Measurements from ENCODE around the gene ITGA6.

Gene ITGA6

DNA sequence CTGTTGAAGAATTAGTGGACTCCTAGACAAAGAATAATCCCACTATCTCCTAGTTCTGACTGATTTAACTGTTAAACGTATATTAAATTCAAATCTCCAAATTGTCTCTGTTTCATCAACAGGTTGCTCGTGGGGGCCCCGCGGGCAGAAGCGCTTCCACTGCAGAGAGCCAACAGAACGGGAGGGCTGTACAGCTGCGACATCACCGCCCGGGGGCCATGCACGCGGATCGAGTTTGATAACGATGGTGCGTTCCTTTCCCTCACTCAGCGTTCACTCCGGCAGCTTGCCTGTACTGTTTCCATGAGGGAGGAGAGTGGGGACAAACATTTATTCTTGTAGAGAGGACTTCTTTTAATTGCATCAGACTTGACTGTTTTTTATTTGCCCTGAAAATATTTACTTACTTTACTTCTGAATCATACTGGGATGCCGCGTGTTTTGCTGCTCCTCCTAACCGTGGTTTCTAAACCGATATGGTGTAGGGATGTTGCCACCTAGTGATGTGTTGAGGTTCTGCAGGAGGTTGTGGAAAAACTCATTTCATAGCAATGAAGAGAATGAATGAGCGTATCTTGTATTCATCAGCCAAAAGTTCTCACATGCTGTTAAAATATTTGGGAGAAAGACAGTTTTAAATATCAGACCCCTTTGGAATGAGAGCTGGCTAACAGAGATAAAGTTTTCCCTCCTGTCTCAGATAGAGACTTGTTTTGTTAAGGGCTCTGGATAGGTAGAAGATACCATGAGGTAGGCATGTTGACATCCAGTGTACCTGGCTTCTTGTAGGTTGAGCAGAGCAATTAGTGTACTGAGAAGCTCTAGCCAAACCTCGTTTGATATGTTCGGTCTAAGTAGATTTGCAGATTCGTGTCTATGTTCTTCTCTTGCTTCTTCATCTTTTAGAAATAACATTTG is 38.3 kb downstream of the ITGA6 start:
- DNase-seq (ENCODE audit: low spot score): peak; percentile 82

DNA sequence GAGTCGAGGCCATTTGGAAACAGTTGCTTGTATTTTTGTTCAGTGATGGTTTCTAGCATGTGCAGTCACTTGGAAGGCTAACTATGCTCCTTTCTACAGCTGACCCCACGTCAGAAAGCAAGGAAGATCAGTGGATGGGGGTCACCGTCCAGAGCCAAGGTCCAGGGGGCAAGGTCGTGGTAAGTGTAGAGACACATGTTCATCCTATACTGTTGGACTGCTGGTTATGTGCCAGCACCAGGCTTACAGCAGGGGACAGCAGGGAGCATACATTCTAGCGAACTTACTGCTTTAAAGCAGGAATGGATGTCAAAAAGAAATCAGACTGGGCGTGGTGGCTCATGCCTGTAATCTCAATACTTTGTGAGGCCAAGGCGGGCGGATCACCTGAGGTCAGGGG is 40.0 kb downstream of the ITGA6 start:
- no peak for DNase-seq (ENCODE audit: low spot score)

DNA sequence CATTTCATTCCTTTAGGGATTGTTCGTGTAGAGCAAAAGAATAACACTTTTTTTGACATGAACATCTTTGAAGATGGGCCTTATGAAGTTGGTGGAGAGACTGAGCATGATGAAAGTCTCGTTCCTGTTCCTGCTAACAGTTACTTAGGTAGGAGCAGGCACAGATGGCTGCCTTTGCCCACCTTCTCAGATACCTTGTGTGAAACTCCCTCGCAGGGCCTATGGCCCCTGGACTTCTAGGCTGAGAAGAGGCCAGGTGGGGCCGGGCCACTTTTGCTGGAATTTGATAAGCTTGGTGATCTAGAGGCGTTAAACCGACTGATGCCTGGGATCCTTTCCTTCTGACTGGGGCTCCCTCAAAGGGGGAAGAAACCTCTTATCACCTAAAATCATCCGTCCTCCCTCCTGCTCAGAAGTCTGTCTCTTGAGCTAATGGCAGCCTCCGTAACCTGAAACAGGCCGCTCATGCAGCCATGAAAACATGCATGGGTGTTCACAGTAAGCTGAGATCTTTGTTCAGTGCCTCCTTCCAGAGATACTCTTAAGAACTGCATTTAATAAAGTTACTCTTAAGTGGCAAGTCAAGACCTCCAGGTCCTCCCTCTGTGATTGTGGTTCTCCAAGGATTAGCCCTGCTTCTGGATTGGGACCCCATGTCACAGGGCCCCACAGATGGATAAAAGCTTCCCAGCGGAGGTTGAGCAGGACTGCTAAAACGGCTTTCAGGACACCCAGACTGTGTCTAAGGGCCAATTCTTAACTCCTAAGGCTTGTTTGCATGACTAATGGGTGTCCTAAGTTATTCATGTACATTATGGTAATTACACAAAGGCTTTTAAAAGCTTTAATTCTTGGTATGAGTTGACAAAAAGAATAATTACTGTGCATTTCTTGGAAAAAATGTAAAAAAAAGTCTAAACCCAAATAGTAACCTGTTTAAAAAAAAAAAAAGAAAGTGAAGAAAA is 43.9 kb downstream of the ITGA6 start:
- no peak for DNase-seq (ENCODE audit: low spot score)

DNA sequence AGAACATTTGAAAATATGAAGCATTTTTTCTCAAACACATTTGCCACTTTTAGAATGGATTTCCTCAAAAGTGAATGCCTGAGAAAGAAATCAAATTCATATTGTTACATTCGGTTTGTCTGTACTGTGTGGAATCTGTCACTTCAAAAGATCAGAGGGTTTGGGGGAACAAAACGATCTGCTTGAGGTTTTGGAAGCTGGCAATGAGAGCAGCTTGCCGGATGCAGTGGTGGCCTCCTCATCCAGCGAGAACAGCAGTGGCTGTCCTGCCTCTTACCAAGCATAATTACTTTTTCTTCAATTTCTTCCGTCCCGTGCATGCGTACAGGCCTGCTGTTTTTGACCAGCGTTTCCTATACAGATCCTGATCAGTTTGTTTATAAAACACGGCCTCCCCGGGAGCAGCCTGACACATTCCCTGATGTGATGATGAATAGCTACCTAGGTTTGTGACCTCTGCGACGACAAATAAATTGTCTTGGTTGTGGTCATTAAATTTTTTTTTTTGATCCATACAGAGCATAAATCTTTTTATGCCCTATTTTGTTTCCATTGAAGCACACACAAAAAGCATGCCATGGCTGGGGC is 45.2 kb downstream of the ITGA6 start:
- no peak for DNase-seq (ENCODE audit: low spot score)

DNA sequence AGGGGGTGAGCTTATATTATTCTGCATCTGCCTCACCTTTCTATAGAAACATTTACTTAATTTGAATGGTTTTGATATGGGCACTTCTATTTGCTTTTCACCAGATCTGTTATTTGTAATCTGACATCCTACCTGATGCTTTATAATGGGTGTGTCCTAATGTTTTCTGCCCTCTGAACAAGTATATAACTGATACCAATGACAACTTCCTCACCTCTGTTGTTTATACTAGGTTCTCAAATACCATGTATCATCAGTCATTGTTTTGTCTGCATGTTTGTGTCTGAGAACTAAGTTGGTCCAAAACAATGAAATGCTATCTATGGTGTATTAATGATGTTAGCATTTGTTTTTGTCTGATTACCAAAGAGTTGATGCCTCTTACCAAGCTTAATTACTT is 45.8 kb downstream of the ITGA6 start:
- no peak for DNase-seq (ENCODE audit: low spot score)

DNA sequence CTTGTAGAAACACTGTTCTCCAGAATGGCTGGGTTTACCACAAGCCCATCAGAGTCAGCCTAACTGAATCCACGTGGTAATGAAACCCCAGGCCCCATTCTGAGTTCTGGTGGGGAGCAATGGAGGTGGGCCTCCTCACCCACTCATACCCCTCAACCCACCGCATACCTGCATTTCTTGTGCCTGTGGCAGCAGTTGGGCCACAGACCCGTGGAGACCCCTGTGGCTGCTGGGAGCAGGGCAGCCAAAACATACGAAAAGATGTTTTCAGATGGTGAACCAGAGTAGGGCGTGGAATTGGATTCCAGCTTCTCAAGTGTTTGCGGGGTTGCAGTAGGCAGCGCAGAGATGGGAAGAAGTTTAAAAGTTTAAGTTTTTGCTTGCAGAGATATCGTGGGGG is 51.0 kb downstream of the ITGA6 start:
- DNase-seq (ENCODE audit: low spot score): no peak

DNA sequence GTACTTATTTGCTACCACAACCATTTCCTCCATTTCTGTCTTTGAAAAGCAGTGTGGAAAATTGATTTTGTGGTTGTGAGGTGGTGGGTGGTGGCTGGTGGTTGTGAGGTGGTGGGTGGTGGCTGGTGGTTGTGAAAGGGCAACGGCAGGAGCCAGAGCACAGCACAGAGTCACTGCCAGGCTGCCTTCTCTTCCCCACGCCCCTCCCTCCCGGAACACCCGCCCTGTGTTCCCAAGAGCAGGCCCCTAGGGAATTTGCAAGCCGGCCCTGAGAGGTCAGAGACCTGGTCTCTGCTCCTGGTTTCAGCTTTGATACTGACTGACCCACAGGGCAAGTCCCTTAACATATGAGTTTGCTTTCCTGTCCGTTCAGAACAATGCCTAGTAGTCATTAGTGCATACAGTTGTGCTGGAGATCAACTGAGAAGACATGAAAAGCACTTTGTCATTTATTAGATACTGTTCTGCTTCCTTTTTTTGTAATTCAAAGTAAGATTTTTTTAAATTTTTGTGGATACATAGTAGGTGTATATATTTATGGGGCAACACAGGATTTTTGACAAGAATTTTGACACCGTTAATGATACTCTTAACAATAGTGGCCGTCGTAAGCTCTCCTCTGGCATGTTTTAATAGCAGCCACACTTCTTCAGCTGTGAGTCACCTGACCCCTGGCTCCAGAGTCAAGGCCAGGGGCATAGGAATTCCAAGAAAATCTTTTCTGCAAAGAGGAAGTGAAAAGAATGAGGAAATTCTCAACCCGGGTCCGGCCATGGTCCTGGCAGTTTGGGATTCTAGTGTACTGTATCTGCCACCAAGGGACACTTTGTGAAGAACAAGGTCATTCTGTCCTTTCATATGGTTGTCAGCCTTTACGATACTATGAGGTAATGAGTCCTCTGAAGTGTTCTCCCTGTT is 53.2 kb downstream of the ITGA6 start:
- no peak for DNase-seq (ENCODE audit: low spot score)

DNA sequence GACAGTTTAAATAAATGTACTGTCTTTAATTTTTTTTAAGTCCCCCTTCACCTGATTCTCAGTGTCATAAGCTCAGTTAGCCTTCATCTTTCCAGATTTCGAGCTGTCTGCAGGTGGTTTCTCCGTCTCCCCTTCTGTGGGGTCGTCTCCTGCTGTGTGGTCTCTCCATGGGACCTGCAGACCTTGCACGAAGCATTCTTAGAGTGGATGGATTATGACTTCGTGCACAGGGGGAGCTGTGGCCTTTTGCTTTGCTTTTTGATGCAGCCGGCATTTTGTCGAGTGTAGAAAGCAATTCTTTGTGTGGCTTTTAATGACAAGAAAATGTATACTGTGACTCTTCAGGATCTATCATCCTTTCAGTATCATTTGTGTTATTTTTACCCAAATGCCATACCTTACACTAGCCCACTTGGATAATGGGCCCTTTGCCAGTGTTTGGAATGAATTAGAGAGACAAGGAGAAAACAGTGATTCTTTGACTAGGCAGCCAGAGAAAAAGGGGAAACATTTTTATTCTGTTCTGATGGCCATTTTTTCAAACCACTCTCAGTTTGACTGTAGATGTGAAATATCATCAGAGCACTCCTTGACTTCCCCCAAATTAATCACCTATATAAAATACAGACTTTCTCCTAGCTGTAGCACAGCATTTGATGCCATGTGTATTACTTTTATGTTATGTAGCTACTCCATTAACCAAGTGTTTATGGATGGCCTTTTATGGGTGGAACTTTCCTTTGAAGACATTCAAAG is 54.3 kb downstream of the ITGA6 start:
- no peak for DNase-seq (ENCODE audit: low spot score)

DNA sequence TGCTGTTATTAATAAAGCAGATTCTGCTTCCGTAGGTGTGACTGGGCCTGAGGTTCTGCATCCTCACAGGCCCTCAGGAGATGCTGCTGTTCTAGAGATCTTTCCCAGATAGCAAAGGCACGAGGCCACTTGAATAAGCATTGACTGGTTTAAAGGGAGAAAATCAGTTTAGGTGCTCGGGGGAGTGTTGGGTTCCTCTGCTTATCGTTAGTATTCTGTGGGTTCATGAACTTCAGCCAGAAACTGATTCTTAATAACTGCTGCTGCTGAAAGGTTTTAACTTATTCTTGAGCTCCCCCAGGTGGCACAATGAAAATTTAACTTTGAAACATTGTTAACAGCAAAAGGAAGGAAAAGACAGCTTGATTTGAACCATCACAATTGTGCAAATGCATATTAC is 56.9 kb downstream of the ITGA6 start:
- peak; percentile 19 for DNase-seq (ENCODE audit: low spot score)

DNA sequence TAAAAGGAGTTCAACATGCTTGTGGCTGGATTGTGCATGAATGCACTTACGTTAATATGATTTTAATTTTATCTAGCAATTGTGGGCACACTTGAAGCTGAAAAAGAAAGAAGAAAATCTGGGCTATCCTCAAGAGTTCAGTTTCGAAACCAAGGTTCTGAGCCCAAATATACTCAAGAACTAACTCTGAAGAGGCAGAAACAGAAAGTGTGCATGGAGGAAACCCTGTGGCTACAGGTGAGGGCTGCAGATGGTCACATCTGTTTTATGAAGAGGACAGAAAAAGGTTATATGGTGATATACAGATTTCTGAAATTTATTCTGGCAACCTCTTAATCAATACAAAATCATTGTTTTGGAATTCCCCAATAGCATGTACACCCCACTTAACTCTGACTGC is 57.3 kb downstream of the ITGA6 start:
- no peak for DNase-seq (ENCODE audit: low spot score)

DNA sequence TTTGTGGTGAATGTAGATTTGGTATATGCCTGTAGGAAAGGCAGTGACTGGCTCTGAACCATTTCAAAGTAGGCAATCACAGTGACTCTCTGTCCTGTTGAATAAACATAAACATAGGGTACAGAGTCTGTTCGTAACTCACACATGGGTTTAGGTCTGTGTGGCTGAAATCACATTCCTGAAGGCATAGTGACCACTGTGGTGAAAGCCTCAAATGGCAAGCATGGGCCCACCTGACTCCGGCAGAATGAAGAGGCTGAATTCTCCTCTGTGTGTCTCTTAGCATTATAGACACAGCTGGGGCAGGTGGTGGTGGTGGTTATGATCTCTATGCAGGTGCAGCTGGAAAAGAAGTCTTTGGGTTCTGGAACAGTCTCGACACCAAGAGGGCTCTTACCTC is 61.2 kb downstream of the ITGA6 start:
- DNase-seq (ENCODE audit: low spot score): no peak

DNA sequence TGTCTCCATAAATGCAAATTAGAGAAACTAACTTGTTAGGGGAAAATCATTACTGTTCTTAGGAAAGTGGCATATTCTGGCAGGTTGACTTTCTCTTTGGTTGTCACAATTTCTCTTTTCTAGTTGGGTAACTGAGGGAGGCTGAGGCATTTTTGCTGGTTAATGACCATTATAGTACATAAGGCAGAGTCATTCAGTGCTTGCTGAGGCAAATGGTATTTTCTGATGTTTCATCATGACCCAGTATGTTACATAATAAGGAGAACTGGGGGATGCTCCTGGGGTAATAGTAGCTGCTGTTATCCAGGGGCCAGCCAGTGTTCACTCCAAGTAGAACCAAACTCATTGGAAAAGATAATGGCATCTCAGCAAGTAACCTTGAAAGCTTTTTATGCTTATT is 62.3 kb downstream of the ITGA6 start:
- DNase-seq (ENCODE audit: low spot score): no peak

DNA sequence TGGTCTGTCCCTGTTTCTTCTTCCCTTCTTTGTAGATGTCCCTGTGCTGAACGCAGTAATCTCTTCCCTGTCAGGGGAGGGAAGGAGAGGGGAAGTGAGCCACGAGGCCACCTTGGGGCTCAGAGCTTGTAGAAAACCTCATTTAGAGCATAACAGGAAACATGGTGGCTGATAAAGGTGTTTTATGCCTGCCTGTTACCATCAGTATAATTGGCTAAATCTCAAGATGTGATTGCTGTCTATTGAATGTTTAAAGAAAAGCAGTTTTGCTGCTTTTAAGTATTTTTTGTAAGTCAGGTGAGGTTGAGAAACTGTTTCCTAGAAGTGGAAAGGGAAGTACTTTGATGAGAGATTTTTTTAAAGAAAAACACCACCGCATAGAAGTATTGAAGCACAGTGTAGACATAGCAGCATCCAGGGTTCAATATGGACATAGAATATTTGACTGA is 68.8 kb downstream of the ITGA6 start:
- no peak for DNase-seq (ENCODE audit: low spot score)

DNA sequence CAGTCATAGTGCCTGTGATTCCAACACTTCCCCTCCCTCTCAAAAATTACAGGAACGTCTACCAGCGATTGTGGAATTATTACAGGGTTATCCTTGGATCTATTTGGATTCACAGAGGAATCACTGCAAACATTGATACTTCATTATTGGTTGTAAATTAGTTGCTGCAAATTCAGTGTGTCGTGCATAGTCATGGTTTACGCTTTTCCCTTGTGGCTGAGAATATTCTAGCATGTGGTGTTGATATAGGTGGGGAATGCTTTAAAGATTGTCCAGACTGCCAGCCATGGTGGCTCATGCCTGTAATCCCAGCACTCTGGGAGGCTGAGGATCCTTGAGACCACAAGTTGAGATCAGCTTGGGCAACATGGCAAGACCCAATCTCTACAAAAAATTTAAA is 79.8 kb downstream of the ITGA6 start:
- no peak for DNase-seq (ENCODE audit: low spot score)

DNA sequence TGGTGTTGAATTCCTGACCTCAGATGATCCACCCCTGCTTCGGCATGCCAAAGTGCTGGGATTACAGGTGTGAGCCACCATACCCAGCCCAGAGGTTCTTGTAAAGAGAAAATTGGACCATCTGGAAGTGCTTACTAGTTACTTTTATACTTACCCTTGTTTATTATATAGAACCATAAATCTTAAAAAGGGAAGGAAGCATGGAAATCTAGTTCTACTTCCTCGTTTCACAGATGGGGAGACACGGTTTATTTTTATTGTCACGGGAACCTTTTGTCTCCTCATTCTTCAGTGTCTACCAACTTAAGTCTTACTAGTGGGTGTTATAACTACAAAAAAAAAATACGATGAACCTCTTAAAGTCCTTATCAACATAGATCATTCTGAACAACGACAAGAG is 82.7 kb downstream of the ITGA6 start:
- no peak for DNase-seq (ENCODE audit: low spot score)

DNA sequence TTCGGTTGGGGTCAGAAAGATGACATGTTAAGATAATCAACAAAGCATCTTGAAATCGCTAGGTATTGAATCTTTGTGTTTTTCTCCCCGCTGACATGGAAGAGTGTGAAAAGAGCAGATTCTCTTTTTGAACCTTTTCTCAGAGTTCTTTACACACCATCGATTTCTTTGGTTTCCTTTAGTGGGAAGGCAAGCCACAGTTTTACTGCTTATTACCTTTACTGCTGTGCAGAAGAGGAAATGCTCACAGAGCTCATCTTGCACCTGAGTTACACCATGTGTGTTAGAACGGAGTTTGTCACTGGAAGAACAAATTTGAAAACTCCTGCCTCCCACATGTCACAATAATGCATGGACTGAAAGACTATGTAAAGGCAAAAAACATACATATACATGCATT is 83.2 kb downstream of the ITGA6 start:
- no peak for DNase-seq (ENCODE audit: low spot score)

DNA sequence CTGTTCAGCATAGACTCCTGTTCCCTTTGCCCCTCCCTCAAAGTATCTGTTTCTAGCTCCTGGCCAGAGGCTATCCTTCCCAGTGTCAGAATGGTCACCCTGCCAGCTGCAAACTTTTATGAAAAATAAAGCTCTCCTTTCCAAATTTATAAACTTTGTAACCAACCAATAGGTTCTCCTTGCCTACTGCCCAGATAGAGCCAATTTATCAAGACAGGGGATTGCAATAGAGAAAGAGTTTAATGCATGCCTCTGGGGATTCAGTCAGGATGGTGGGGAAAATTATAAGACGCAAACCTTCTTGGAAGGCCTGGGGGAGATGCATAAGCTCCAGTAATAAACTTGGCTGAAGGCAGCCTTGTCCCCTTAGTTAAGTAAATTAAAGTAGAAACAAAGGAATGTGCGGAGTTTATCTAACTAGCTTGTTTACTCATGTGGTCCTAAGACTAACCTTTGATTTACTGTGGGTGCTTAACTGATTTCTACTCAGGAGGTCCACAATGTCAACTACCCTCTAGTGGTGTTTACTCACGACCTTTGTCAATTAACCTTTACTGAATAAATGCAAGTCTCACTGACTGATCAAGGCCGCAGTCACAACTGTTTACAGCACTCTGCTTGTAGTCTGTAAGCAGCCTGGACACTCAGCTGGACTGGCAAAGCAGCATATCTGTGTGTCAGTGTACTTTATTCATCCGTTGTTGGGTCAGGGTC is 85.6 kb downstream of the ITGA6 start:
- no peak for DNase-seq (ENCODE audit: low spot score)

DNA sequence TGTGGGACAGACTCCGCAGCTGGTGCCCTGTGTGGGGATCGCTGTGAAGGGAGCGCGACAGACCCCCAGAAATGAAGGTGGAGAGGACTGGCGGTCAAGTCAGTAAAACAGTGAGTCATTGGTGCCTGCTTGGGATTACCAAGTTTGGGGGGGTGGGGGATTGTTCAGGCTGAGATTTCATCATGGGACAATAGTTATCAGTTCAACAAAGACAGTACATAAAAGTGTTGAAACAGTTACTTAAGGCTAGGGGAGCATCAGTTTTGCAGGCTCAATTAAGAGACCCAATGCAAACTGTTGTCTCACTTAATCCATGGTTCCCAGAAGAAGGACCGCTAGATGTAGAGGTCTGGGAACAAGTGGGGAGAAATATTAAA is 86.1 kb downstream of the ITGA6 start:
- no peak for DNase-seq (ENCODE audit: low spot score)

DNA sequence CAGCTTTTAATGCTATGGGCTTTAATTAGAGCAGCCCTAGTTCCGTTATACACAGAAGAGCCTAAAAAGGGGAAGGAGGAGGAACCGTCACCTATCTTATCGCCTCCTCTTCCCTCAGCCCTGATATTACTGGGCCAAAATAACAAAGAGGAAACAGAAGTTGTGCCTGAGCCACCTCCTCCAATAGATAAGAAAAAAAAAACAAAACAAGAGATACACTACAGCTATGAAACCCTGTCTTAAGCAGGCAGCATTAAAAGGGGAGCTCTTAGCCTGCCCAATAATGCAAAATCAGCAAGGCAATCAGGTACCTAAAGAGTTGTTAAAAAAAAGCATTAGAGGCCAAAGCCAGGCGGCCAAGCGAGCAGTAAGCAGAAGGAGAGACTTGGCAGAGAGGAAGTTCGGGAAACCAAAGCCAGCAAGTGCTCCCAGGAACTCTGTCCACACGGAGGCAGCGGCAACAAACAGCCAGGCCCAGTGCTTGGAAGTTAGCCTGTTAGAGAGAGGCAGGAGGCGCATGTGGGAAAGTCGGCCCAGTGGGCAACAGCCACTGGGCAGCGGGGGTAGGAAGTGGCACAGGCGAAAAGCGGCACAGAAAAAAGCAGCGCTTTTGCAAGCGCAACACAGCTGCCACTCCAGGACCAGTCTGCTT is 86.7 kb downstream of the ITGA6 start:
- no peak for DNase-seq (ENCODE audit: low spot score)

DNA sequence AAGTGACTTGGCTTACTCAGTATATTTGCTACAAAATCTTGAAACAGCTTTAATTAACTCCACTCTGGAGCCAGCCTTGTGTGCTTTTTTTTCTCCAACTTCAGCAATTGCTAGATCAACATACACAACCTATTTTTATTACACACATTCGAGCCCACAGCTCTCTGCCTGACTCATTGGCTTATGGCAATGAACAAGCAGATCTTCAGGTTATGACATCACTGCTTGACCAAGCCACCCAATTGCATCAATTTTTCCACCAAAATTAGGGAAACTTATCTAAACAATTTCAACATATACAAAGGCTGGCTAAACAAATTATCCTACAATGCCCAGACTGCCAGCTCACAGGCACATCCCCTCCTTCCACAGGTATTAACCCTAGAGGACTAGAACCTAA is 88.9 kb downstream of the ITGA6 start:
- no peak for DNase-seq (ENCODE audit: low spot score)
